ENCODE data around the gene SLC26A5.

The SLC26A5 gene

DNA sequence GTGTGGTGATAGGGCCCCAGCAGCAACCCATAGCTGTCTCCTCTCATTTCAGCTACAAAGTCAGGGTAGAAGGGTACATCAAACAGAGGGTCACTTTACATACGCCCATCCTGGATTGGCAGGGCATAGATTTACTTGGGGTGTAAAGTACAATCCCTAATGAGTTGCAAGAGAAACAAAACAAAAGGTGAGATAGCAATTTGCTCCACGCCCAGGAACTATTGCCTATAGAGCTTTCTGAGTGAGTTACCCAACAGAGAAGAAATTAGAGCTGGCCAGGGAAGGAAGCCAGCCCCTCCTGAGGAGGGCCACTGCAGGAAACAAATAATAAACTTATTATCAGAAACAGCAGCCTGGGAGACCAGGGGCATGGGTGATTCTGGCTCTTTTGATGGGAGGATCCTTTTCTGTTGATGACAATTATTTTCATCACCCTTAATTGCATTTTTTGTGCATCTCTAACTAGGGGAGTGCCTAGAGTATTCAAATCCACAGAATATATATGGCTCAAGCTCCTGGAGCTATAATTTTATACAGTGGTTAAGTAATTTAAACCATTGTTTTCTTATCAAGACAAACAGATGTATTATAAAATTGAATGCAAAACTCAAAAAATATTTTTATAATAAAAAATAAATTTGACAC is 47.4 kb downstream of the SLC26A5 start:
- DNase-seq (ENCODE audit: low read depth): no peak
- in situ Hi-C loops (cut with HindIII; ENCODE audit: low sequenced_read_pairs): no loop called here
- H3K4me3 ChIP-seq (ENCODE audit: low read depth, low read length): no peak overlapping the region
- TF ChIP-seq, protein P1, sequence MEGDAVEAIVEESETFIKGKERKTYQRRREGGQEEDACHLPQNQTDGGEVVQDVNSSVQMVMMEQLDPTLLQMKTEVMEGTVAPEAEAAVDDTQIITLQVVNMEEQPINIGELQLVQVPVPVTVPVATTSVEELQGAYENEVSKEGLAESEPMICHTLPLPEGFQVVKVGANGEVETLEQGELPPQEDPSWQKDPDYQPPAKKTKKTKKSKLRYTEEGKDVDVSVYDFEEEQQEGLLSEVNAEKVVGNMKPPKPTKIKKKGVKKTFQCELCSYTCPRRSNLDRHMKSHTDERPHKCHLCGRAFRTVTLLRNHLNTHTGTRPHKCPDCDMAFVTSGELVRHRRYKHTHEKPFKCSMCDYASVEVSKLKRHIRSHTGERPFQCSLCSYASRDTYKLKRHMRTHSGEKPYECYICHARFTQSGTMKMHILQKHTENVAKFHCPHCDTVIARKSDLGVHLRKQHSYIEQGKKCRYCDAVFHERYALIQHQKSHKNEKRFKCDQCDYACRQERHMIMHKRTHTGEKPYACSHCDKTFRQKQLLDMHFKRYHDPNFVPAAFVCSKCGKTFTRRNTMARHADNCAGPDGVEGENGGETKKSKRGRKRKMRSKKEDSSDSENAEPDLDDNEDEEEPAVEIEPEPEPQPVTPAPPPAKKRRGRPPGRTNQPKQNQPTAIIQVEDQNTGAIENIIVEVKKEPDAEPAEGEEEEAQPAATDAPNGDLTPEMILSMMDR (IDR thresholded peaks at IDR 0.05; ENCODE audit: low read depth, low read length, missing control alignments): no peak

DNA sequence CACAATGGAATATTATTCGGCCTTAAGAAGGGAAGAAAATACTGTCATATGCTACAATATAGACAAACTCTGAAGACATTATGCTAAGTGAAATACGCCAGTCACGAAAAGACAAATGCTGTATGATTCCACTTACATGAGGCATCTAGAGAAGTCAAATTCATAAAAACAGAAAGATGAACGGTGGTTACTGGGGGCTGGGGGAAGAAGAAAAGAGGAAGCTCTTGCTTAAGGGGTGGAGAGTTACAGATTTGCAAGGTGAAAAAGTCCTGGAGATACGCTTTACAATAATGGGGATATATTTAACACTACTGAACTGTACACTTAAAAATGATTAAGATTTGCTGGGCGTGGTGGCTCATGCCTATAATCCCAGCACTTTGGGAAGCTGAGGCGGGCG is 49.5 kb downstream of the SLC26A5 start:
- no peak overlapping the region for H3K4me3 ChIP-seq (ENCODE audit: low read depth, low read length)
- TF ChIP-seq, protein P1 (IDR thresholded peaks at IDR 0.05; ENCODE audit: low read depth, low read length, missing control alignments): no peak
- in situ Hi-C loops (cut with HindIII; ENCODE audit: low sequenced_read_pairs): no loop called here
- no peak for DNase-seq (ENCODE audit: low read depth)

DNA sequence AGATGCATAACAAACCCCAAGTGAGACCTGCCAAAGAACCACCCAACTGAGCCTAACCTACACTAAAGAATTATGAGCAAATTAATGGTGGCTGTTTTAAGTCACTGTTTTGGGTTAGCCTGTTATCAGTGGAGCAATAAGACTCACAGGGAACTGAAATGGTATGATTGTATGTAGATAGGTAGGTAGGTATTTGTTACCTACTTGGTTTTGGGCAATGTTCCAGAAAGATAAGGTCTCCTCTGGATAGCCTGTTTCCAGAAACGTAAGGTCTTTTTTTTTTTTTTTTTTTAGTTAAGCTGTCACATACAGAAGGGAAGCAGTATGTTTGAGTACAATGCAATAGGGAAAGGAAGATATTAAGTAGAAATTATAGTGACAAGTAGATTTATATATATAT is 50.9 kb downstream of the SLC26A5 start:
- TF ChIP-seq, protein P1 (IDR thresholded peaks at IDR 0.05; ENCODE audit: low read depth, low read length, missing control alignments): no peak
- DNase-seq (ENCODE audit: low read depth): no peak

DNA sequence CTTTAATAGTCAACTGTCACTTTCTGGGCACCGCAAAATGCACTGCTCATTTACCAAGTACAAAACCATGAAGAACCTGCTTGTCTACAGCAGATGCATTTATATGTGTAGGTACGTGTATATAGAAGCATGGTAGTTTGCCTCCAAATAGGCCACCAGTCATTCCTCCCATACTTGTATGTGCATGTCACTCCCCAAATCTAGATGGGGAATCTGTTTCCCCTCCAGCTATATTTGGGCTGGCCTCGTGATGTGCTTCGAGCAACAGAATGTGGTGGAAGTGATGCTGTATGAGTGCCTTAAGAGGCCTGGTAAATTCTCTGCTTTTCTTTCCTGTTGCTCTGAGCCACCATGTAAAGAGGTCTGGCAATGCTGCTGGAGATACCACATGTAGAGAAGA is 51.4 kb downstream of the SLC26A5 start:
- no peak overlapping the region for H3K4me3 ChIP-seq (ENCODE audit: low read depth, low read length)
- no peak for DNase-seq (ENCODE audit: low read depth)
- TF ChIP-seq, protein P1 (IDR thresholded peaks at IDR 0.05; ENCODE audit: low read depth, low read length, missing control alignments): no peak
- in situ Hi-C loops (cut with HindIII; ENCODE audit: low sequenced_read_pairs): no loop called here

More for the DNA sequence above, 50.9 kb downstream of the SLC26A5 start:
- no peak overlapping the region for H3K4me3 ChIP-seq (ENCODE audit: low read depth, low read length)
- in situ Hi-C loops (cut with HindIII; ENCODE audit: low sequenced_read_pairs): no loop called here

DNA sequence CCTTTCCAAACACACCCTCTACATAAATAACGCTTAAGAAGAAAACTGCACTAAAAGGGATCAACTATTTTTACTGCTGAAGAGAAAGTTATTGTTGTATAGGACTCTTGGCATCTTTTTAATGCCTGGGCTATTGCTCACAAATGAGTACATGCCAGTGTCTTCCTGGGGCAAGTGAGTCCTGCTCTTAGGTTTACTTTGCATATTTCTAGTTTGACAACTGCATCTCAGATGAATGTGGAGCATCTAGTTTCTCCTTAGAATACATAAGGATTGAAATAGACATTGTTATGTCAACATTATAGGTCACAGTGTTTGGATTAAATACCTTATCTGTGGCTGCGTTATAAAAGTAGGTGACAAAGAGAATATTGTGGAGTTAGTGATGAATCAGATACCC is 54.0 kb downstream of the SLC26A5 start:
- H3K4me3 ChIP-seq (ENCODE audit: low read depth, low read length): no peak overlapping the region
- in situ Hi-C loops (cut with HindIII; ENCODE audit: low sequenced_read_pairs): no loop called here
- TF ChIP-seq, protein P1 (IDR thresholded peaks at IDR 0.05; ENCODE audit: low read depth, low read length, missing control alignments): no peak
- DNase-seq (ENCODE audit: low read depth): no peak

DNA sequence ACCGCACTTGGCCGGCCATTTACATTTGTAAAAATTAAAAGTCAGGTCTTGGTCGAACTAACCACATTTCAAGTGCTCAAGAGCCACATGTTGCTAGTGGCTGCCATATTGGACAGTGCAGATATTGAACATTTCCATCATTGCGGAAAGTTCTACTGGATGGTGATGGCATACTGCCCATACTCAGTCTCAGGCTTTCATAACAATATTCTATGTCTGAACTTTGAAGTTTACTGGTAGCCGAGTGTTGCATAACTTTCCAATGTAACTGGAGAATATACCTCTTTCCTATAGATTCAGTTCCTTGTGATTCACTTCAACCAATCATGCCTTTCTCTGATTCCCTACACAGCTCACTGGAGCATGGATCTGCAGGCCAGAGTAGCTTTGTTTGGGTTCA is 54.9 kb downstream of the SLC26A5 start:
- DNase-seq (ENCODE audit: low read depth): no peak
- TF ChIP-seq, protein P1 (IDR thresholded peaks at IDR 0.05; ENCODE audit: low read depth, low read length, missing control alignments): no peak
- H3K4me3 ChIP-seq (ENCODE audit: low read depth, low read length): no peak overlapping the region
- in situ Hi-C loops (cut with HindIII; ENCODE audit: low sequenced_read_pairs): no loop called here
